Measurements from ENCODE around the gene FXYD3. TPM values are rescaled to one million over a fixed set of nuclear protein-coding genes. Genes with fewer than 3 reads are reported as not detected.

Gene FXYD3
- total and polyA plus RNA-seq, 2 of the 13 experiments (the other 11 are each of a cell fraction or from before 2014, with no cell fraction given), result 4.9 TPM; not detected in 1

DNA sequence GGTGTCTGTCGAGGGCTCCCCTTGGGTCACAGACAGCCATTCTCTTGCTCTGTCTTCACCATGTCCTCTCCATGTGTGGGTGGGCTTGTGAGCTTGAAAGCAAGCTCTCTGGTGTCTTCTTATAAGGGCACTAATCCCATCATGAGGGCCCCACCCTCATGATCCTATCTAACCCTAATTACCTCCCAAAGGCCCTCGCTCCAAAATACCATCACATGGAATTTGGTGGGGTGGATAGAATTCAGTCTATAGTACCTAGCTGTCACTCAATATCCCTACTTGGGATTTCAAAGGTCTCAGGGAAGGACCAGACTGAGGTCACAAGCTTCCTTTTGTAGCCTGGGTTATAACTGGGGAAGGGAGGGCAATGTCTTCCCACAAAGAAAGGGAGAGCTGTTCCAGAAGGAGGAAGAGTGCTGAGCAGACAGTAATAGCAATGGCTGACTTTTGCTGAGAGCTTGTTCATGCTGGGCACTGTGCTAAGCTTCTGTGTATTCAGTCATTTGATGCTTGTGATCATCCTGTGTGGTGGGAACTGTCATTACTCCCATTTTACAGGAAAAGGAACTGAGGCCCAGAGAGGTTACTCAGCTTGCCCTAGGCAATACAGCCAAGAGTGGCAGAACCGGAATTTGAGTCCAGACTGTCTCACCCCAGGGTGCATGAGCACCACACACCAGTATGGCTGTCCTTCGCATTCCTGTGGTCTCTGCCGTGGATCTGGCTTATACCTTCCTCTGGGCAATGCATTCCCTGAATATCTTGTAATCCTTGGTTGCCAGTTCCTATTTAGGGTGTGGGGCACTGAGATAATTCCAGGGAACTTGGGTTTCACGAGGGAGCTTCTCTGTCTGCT, 47.1 kb downstream of the FXYD3 start (continued):
- TF ChIP-seq, protein P1, sequence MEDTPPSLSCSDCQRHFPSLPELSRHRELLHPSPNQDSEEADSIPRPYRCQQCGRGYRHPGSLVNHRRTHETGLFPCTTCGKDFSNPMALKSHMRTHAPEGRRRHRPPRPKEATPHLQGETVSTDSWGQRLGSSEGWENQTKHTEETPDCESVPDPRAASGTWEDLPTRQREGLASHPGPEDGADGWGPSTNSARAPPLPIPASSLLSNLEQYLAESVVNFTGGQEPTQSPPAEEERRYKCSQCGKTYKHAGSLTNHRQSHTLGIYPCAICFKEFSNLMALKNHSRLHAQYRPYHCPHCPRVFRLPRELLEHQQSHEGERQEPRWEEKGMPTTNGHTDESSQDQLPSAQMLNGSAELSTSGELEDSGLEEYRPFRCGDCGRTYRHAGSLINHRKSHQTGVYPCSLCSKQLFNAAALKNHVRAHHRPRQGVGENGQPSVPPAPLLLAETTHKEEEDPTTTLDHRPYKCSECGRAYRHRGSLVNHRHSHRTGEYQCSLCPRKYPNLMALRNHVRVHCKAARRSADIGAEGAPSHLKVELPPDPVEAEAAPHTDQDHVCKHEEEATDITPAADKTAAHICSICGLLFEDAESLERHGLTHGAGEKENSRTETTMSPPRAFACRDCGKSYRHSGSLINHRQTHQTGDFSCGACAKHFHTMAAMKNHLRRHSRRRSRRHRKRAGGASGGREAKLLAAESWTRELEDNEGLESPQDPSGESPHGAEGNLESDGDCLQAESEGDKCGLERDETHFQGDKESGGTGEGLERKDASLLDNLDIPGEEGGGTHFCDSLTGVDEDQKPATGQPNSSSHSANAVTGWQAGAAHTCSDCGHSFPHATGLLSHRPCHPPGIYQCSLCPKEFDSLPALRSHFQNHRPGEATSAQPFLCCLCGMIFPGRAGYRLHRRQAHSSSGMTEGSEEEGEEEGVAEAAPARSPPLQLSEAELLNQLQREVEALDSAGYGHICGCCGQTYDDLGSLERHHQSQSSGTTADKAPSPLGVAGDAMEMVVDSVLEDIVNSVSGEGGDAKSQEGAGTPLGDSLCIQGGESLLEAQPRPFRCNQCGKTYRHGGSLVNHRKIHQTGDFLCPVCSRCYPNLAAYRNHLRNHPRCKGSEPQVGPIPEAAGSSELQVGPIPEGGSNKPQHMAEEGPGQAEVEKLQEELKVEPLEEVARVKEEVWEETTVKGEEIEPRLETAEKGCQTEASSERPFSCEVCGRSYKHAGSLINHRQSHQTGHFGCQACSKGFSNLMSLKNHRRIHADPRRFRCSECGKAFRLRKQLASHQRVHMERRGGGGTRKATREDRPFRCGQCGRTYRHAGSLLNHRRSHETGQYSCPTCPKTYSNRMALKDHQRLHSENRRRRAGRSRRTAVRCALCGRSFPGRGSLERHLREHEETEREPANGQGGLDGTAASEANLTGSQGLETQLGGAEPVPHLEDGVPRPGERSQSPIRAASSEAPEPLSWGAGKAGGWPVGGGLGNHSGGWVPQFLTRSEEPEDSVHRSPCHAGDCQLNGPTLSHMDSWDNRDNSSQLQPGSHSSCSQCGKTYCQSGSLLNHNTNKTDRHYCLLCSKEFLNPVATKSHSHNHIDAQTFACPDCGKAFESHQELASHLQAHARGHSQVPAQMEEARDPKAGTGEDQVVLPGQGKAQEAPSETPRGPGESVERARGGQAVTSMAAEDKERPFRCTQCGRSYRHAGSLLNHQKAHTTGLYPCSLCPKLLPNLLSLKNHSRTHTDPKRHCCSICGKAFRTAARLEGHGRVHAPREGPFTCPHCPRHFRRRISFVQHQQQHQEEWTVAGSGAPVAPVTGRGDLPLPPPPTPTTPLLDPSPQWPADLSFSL (CRISPR knock-in tag; IDR thresholded peaks at IDR 0.05), result no peak
- TF ChIP-seq, protein P2, sequence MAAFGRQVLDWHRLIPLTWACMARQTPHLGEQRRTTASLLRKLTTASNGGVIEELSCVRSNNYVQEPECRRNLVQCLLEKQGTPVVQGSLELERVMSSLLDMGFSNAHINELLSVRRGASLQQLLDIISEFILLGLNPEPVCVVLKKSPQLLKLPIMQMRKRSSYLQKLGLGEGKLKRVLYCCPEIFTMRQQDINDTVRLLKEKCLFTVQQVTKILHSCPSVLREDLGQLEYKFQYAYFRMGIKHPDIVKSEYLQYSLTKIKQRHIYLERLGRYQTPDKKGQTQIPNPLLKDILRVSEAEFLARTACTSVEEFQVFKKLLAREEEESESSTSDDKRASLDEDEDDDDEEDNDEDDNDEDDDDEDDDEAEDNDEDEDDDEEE (CRISPR knock-in tag; IDR thresholded peaks at IDR 0.05), result no peak
- TF ChIP-seq MAFK (conservative IDR thresholded peaks at IDR 0.05 in 1 of 2, IDR thresholded peaks at IDR 0.05 in 1 of 2; ENCODE audit: low read length in 2 of 2), result 0 out of 4 replicates have a peak, but pooled peaks have one; percentile 16 to 22
- no peak for TF ChIP-seq HNRNPL (IDR thresholded peaks at IDR 0.05; ENCODE audit: low read depth, low read length)
- TF ChIP-seq ZNF282 (IDR thresholded peaks at IDR 0.05; ENCODE audit: partially characterized antibody), result no peak
- no peak for TF ChIP-seq ZNF784 (CRISPR knock-in tag; IDR thresholded peaks at IDR 0.05; ENCODE audit: borderline replicate concordance)
- TF ChIP-seq SRY (CRISPR knock-in tag; IDR thresholded peaks at IDR 0.05), result no peak
- TF ChIP-seq CTCF (CRISPR knock-in tag; IDR thresholded peaks at IDR 0.05), result no peak
- no peak for TF ChIP-seq GATA4 (IDR thresholded peaks at IDR 0.05; ENCODE audit: borderline replicate concordance, low read depth)
